H9 (cell line): Measurements from ENCODE around the gene EDIL3. TPM values are rescaled to one million over a fixed set of nuclear protein-coding genes. Genes with fewer than 3 reads are reported as not detected.

ENCODE experiments used
- DNase-seq: peaks from one replicate; pipeline ENCODE4 v3.0.0-alpha.2; 2017
- H2AFZ ChIP-seq: one replicate; pipeline ENCODE4 v1.6.1; 2013; ENCODE audit warnings: mild to moderate bottlenecking, low read length, control low read depth, moderate library complexity
- H2AK5ac ChIP-seq: 2 replicates; pipeline ENCODE4 v1.6.1; 2013; ENCODE audit warnings: low read length, control low read depth, mixed read lengths; ENCODE audit not compliant: insufficient read length
- H2BK120ac ChIP-seq: one replicate; pipeline ENCODE4 v1.6.1; 2013; ENCODE audit warnings: low read depth, mild to moderate bottlenecking, low read length, control low read depth, inconsistent platforms; ENCODE audit not compliant: poor library complexity, severe bottlenecking
- H2BK12ac ChIP-seq: 2 replicates; pipeline ENCODE4 v1.6.1; 2013; ENCODE audit warnings: low read length, control low read depth, mixed read lengths, low read depth; ENCODE audit not compliant: insufficient read length
- H2BK15ac ChIP-seq: 2 replicates; pipeline ENCODE4 v1.6.1; 2013; ENCODE audit warnings: low read depth, low read length, control low read depth
- H2BK20ac ChIP-seq: one replicate; pipeline ENCODE4 v1.6.1; 2013; ENCODE audit warnings: low read depth, mild to moderate bottlenecking, low read length, control low read depth, inconsistent platforms; ENCODE audit not compliant: poor library complexity, severe bottlenecking
- H2BK5ac ChIP-seq: 2 replicates; pipeline ENCODE4 v1.6.1; 2013; ENCODE audit warnings: low read length, control low read depth, mixed read lengths; ENCODE audit not compliant: insufficient read length
- H3K14ac ChIP-seq: 2 replicates; pipeline ENCODE4 v1.6.1; 2013; ENCODE audit warnings: low read length, control low read depth; ENCODE audit not compliant: insufficient read depth
- H3K18ac ChIP-seq: 2 replicates; pipeline ENCODE4 v1.6.1; 2013; ENCODE audit warnings: low read depth, mild to moderate bottlenecking, mixed read lengths, low read length, control low read depth; ENCODE audit not compliant: insufficient read length
- H3K23ac ChIP-seq: 2 replicates; pipeline ENCODE4 v1.6.1; 2013; ENCODE audit warnings: low read length, control low read depth, mixed read lengths, low read depth; ENCODE audit not compliant: insufficient read length
- H3K23me2 ChIP-seq: 2 replicates; pipeline ENCODE4 v1.6.1; 2013; ENCODE audit warnings: low read depth, mild to moderate bottlenecking, mixed read lengths, low read length, control low read depth; ENCODE audit not compliant: insufficient read length, poor library complexity, severe bottlenecking
- H3K27ac ChIP-seq: 2 replicates; pipeline ENCODE4 v1.5.1; 2013; ENCODE audit warnings: low read length, control low read depth, mixed read lengths, low read depth; ENCODE audit not compliant: insufficient read length
- H3K27me3 ChIP-seq: 2 replicates; pipeline ENCODE4 v1.6.1; 2013; ENCODE audit warnings: low read length, control low read depth, inconsistent platforms; ENCODE audit not compliant: insufficient read depth
- H3K4ac ChIP-seq: 2 replicates; pipeline ENCODE4 v1.6.1; 2013; ENCODE audit warnings: low read depth, mild to moderate bottlenecking, control low read depth, inconsistent platforms, low read length, moderate library complexity
- H3K4me1 ChIP-seq: 2 replicates; pipeline ENCODE4 v1.6.1; 2013; ENCODE audit warnings: low read length, control low read depth, inconsistent platforms; ENCODE audit not compliant: insufficient read depth
- H3K4me2 ChIP-seq: 2 replicates; pipeline ENCODE4 v1.6.1; 2013; ENCODE audit warnings: low read length, control low read depth, mixed read lengths; ENCODE audit not compliant: insufficient read length, insufficient read depth
- H3K56ac ChIP-seq: 2 replicates; pipeline ENCODE4 v1.6.1; 2013; ENCODE audit warnings: low read depth, mild to moderate bottlenecking, mixed read lengths, low read length, control low read depth; ENCODE audit not compliant: insufficient read length
- H3K79me1 ChIP-seq: 2 replicates; pipeline ENCODE4 v1.6.1; 2013; ENCODE audit warnings: low read depth, mild to moderate bottlenecking, moderate library complexity, low read length, control low read depth, inconsistent platforms; ENCODE audit not compliant: insufficient read depth, poor library complexity, severe bottlenecking
- H3K79me2 ChIP-seq: 2 replicates; pipeline ENCODE4 v1.6.1; 2013; ENCODE audit warnings: low read length, control low read depth, inconsistent platforms; ENCODE audit not compliant: insufficient read depth
- H3K9ac ChIP-seq: 2 replicates; pipeline ENCODE4 v1.6.1; 2013; ENCODE audit warnings: low read length, control low read depth, mixed read lengths; ENCODE audit not compliant: insufficient read length; ENCODE audit errors: extremely low read depth
- H3K9me3 ChIP-seq: one replicate; pipeline ENCODE4 v1.6.1; 2013; ENCODE audit warnings: low read depth, low read length, inconsistent platforms; ENCODE audit not compliant: control insufficient read depth
- H3T11ph ChIP-seq: one replicate; pipeline ENCODE4 v1.6.1; 2013; ENCODE audit warnings: mild to moderate bottlenecking, low read length, control low read depth, inconsistent platforms
- H4K20me1 ChIP-seq: one replicate; pipeline ENCODE4 v1.6.1; 2013; ENCODE audit not compliant: control insufficient read depth, insufficient read length, insufficient read depth
- H4K5ac ChIP-seq: 2 replicates; pipeline ENCODE4 v1.6.1; 2013; ENCODE audit warnings: low read depth, mild to moderate bottlenecking, mixed read lengths, low read length, control low read depth; ENCODE audit not compliant: insufficient read length
- H4K8ac ChIP-seq: replicated peaks from 2 replicates; pipeline ENCODE4 v1.6.1; 2013; ENCODE audit warnings: low read length, control low read depth, mixed read lengths, low read depth; ENCODE audit not compliant: insufficient read length
- H4K91ac ChIP-seq: 2 replicates; pipeline ENCODE4 v1.6.1; 2013; ENCODE audit warnings: low read depth, mild to moderate bottlenecking, moderate library complexity, mixed read lengths, low read length, control low read depth; ENCODE audit not compliant: insufficient read length
- H3K27ac Mint-ChIP-seq, 3 experiments: 2 replicates in 2 of 3; 3 replicates in 1 of 3; pipeline ENCODE4 v1.8.0; 2020 to 2021; ENCODE audit warnings: mixed read lengths in 3 of 3, mild to moderate bottlenecking in 1 of 3, moderate library complexity in 1 of 3
- H3K27me3 Mint-ChIP-seq: 2 replicates; pipeline ENCODE4 v1.8.0; 2021; ENCODE audit warnings: low read depth, mild to moderate bottlenecking, moderate library complexity, mixed read lengths
- H3K36me3 Mint-ChIP-seq, 3 experiments: 2 replicates in 2 of 3; 3 replicates in 1 of 3; pipeline ENCODE4 v1.8.0; 2020 to 2021; ENCODE audit warnings: low read depth in 3 of 3, mixed read lengths in 3 of 3; ENCODE audit not compliant: insufficient read depth in 1 of 3
- H3K4me1 Mint-ChIP-seq, 2 experiments: 2 replicates each; pipeline ENCODE4 v1.8.0; 2020; ENCODE audit warnings: mixed read lengths in 2 of 2
- H3K4me3 Mint-ChIP-seq, 2 experiments: 2 replicates in 1 of 2; 3 replicates in 1 of 2; pipeline ENCODE4 v1.8.0; 2020 to 2021; ENCODE audit warnings: mild to moderate bottlenecking in 2 of 2, mixed read lengths in 2 of 2, moderate library complexity in 1 of 2
- H3K9me3 Mint-ChIP-seq, 2 experiments: 2 replicates in 1 of 2; 3 replicates in 1 of 2; pipeline ENCODE4 v1.8.0; 2020; ENCODE audit warnings: mild to moderate bottlenecking in 2 of 2, mixed read lengths in 2 of 2, moderate library complexity in 1 of 2
- CTCF ChIP-seq: fragments of 200-600 bp; sonication (generic); conservative IDR thresholded peaks from 3 replicates; pipeline ENCODE4 v1.8.0; 2021; ENCODE audit warnings: antibody characterized with exemption, mild to moderate bottlenecking
- WGBS: extraction: QIAGEN DNeasy Blood & Tissue Kit; methylation state at CpG from one replicate; pipeline ENCODE4 v1.1.7; 2013; ENCODE audit warnings: missing lambda C conversion rate, low lambda C conversion rate, mixed read lengths; ENCODE audit not compliant: insufficient read length; ENCODE audit errors: extremely low coverage; 5-methylcytosine and 5-hydroxymethylcytosine counted together
- total RNA-seq: library from RNA; stranded (reverse); gene quantifications from 2 replicates; pipeline ENCODE4 v1.2.1, GENCODE V29; 2021

The EDIL3 gene
- total RNA-seq, 1 experiment from 2014 or later = 61.9 TPM

GRCh38 chr5:83914199-83914598 lies 470.5 kb downstream of the EDIL3 start:
- no peak for TF ChIP-seq CTCF
- no peak overlapping the region for H2BK120ac ChIP-seq

More at GRCh38 chr5:83914199-83914598, 470.5 kb downstream of the EDIL3 start:
- Histone ChIP-seq H3K4ac (no peak overlapping the region), H3K79me2 (no peaks in the 10 kb centered on the region), H3K79me1 (no peaks in the 10 kb centered on the region), H3K56ac (no peak overlapping the region), H3K27ac (no peak overlapping the region), H2BK12ac (no peak overlapping the region), H2AK5ac (no peak overlapping the region), H3K23me2 (no peaks in the 10 kb centered on the region), H4K5ac (no peak overlapping the region), H3T11ph (no peak overlapping the region), H2BK5ac (no peak overlapping the region), H4K91ac (no peak overlapping the region), H3K4me2 (no peak overlapping the region), H3K4me1 (no peaks in the 10 kb centered on the region), H3K18ac (no peak overlapping the region), H2BK20ac (no peak overlapping the region), H3K27me3 (no peaks in the 10 kb centered on the region), H3K9me3 (no peaks in the 10 kb centered on the region), H2BK15ac (no peak overlapping the region), H4K20me1 (no peaks in the 10 kb centered on the region), H2AFZ (no peak overlapping the region), H3K9ac (no peak overlapping the region), H4K8ac (no peak overlapping the region), H3K23ac (no peak overlapping the region), H3K14ac (no peak overlapping the region)
- Mint-ChIP-seq H3K4me1 (peaks cover 5 to 7% of the 10 kb centered on the region in 2 experiments), H3K4me3 (no peak overlapping the region), H3K27me3 (no peaks in the 10 kb centered on the region), H3K36me3 (no peaks in the 10 kb centered on the region), H3K9me3 (no peaks in the 10 kb centered on the region), H3K27ac (0 out of 7 replicates have a peak overlapping the region, but pooled peaks of 1 of the 3 experiments have one; percentile 4)
- DNase-seq = no peak
- no CpG with 5 or more reads among the region's 4 CpGs for WGBS
